Stimulated activated CD8-positive, alpha-beta memory T cell treated with anti-CD3 and anti-CD28 coated beads, Interleukin-12 subunit alpha, Interleukin-12 subunit beta, amount 100 ng/mL, for 4 hours (primary cell): ENCODE data around the gene DSC2.
"Not testable (repeated sequence)": the region's sequence is repeated elsewhere in the genome, so short reads cannot be mapped to it uniquely, and the experiment has no call there.

Experiments used
- DNase-seq: peaks from one replicate; pipeline ENCODE4 v3.0.0-alpha.2; 2020; ENCODE audit warnings: low read depth

DSC2 gene

GRCh38 chr18:31042406-31043181 lies 59.6 kb downstream of the DSC2 start, which contains the start of gene DSC3:
TSS of gene DSC3 (minus strand) at chr18:31042742. CDS start at chr18:31042660, 82 bp downstream.
- DNase-seq, result no peak

DNA sequence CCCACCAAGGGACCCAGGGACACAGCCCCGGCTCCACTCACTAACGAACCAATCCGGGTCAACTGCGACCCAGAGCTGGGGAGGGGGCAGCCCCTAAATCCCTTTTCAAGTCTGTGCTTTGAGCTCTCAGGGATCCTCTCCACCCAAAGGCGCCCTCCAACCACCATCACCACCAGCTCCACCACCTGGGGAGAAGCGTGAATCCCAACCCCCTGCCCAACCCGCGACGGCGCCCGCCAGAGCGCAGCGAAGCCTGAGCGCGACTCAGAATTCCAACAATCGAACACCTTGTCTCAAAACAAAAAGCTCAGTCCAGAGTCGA lies 60.2 kb downstream of the DSC2 start:
- DNase-seq, result no peak

- DNase-seq, result no peak
Observed at GRCh38 chr18:31041271-31042083, 60.7 kb downstream of the DSC2 start.

GRCh38 chr18:31040686-31041270 lies 61.4 kb downstream of the DSC2 start:
- no peak for DNase-seq

DNA sequence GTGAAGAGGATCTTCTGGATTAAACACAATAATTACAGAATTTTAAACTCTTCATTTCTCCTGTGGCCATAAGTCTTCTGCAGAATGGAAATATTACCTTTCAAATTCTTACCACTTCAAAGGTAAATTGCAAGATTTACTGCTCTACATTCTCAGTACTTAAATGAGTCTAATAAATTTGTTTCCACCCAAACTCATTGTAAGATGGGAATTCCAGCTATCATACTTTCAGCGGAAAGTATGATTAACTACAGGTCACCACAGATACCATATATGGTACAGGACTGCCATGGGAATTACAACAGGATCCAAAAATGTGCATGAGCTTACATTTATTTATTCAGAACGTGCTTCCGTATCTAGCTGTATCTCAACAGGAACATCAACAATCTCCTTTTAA lies 62.8 kb downstream of the DSC2 start:
- no peak for DNase-seq

- DNase-seq, result not testable (repeated sequence)
Observed at GRCh38 chr18:31037686-31038085, 64.5 kb downstream of the DSC2 start.

- DNase-seq, result no peak
Observed at GRCh38 chr18:31034541-31034940, 67.7 kb downstream of the DSC2 start.

- no peak for DNase-seq
Observed at GRCh38 chr18:31030574-31031278, 71.5 kb downstream of the DSC2 start.

DNA sequence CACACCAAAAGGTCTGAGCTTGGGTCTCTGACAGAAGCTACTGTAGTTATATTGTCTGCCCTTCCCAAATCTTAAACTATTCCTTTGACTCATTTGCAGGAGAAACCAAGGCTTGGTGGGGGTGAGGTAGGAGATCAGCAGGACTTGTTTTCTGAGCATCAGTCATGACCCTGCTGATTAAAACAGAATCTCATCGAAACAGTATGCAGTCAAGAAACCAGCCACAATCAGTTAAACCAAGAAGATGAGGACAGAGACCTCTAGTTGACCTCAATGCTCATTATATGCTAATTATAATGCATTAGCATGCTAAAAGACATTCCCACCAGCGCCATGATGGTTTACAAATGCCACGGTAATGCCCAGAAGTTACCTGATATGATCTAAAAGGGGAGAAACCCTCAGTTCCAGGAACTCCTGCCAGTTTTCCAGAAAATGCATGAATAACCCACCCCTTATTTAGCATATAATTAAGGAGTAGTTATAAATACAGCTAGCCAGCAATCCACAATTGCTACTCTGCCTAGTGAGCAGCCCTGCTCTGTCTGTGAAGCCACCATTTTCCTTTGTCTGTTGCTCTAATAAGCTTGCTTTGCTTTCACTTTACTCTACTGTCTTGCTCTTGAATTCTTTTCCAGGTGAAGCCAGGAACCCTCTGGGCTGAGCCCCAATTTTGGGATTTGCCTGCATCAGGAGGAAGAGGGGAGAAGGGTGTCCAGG lies 86.3 kb downstream of the DSC2 start:
- DNase-seq, result no peak

DNA sequence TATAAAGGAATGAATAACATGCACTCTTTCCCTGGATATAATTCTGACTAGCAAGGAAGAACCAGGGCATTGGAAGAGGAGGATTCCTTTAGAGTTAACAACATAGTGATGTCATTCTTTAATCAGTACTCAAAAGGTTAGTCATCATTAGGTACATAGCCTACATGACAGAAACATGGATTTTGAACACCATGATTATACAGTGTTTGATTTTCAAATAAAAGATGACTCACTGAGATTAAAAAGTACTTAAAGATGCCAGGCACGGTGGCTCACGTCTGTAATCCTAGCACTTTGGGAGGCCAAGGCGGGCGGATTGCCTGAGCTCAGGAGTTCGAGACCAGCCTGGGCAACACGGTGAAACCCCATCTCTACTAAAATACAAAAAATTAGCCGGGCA lies 90.8 kb downstream of the DSC2 start:
- not testable (repeated sequence) for DNase-seq

DNA sequence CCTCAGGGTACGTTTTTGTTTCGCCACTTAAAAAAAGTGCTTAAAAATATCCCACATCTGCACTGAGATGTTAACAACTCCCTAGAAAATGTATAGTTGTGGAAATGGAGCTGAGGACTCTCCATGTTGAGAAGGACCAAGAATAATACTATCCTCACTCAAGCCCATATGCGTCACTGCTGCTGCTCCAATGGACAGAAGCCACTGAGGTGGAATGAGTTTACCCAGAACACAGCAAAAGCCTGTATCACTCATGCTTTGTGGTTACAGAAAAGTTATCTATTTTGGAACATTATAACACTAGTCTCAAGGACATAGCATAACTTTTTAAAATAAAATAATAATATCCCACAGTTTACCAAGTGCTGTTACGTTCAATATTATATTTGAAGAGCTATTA lies 91.6 kb downstream of the DSC2 start:
- no peak for DNase-seq
